Hepatocyte (in vitro differentiated cells): ENCODE results near the gene MRPL21.
"Not testable (repeated sequence)": the region's sequence is repeated elsewhere in the genome, so short reads cannot be mapped to it uniquely, and the experiment has no call there.

Experiments used
- EZH2 ChIP-seq: fragments of 200-600 bp; sonication (generic); IDR thresholded peaks from 2 replicates; pipeline ENCODE4 v1.6.1; 2016; ENCODE audit warnings: antibody characterized with exemption, mild to moderate bottlenecking, borderline replicate concordance
- TF ChIP-seq, protein P1 (sequence below): fragments of 200-600 bp; sonication (generic); IDR thresholded peaks from 2 replicates; pipeline ENCODE4 v1.5.1; 2016; ENCODE audit warnings: antibody characterized with exemption, mild to moderate bottlenecking; ENCODE audit not compliant: poor library complexity

DNA sequence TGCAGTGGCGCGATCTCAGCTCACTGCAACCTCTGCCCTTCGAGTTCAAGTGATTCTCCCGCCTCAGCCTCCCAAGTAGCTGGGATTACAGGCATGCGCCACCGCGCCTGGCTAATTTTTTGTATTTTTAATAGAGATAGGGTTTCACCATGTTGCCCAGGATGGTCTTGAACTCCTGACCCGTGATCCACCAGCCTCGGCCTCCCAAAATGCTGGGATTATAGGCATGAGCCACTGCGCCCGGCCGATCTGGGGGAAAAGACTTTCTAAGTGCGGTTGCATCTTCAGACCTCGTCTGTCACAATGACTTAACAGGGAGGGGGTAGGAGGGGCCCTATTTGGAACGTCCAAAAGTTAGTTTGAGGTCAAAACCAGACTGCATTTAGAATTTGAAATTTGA, 18.8 kb downstream of the MRPL21 start:
- TF ChIP-seq, protein P1, sequence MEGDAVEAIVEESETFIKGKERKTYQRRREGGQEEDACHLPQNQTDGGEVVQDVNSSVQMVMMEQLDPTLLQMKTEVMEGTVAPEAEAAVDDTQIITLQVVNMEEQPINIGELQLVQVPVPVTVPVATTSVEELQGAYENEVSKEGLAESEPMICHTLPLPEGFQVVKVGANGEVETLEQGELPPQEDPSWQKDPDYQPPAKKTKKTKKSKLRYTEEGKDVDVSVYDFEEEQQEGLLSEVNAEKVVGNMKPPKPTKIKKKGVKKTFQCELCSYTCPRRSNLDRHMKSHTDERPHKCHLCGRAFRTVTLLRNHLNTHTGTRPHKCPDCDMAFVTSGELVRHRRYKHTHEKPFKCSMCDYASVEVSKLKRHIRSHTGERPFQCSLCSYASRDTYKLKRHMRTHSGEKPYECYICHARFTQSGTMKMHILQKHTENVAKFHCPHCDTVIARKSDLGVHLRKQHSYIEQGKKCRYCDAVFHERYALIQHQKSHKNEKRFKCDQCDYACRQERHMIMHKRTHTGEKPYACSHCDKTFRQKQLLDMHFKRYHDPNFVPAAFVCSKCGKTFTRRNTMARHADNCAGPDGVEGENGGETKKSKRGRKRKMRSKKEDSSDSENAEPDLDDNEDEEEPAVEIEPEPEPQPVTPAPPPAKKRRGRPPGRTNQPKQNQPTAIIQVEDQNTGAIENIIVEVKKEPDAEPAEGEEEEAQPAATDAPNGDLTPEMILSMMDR = not testable (repeated sequence)
- not testable (repeated sequence) for TF ChIP-seq EZH2
